SK-N-SH (cell line): Measurements from ENCODE around the gene PIP4K2A. TPM values are rescaled to one million over a fixed set of nuclear protein-coding genes. Genes with fewer than 3 reads are reported as not detected.
"Not testable (repeated sequence)": the region's sequence is repeated elsewhere in the genome, so short reads cannot be mapped to it uniquely, and the experiment has no call there.

Experiments
- CTCF ChIA-PET: fragments of 300-600, 350-600 bp; formaldehyde crosslinking; extraction: SDS; loops from one replicate; lab custom pipeline; 2021; lab: Yijun Ruan, JAX
- POLR2A ChIA-PET: fragments of 350-600 bp; sonication (Branson Sonifier 250); formaldehyde crosslinking; extraction: SDS; loops from one replicate; lab custom pipeline; 2020; ENCODE audit warnings: antibody characterized with exemption, inconsistent platforms; lab: Yijun Ruan, JAX
- DNase-seq: peaks from one replicate; pipeline ENCODE4 v3.0.0; 2012
- H2AFZ ChIP-seq: fragments of 200-600 bp; sonication (generic); 2 replicates; pipeline ENCODE4 v1.8.1; 2016; ENCODE audit warnings: antibody characterized with exemption, mild to moderate bottlenecking, low read depth
- H3F3A ChIP-seq: fragments of 200-600 bp; sonication (generic); replicated peaks from 2 replicates; pipeline ENCODE3; 2016; ENCODE audit warnings: antibody characterized with exemption, mild to moderate bottlenecking; ENCODE audit not compliant: insufficient read depth
- H3K27ac ChIP-seq, 2 experiments: fragments of 200-500 bp in 1 of 2; fragments of 200-600 bp in 1 of 2; sonication (Bioruptor generic) in 1 of 2; sonication (generic), shearing (Covaris generic) in 1 of 2; 2 replicates each; pipeline versions ENCODE4 v1.5.1 to v1.6.1; 2014 to 2016; ENCODE audit warnings: low read depth in 2 of 2, inconsistent platforms in 1 of 2, low read length in 1 of 2, mild to moderate bottlenecking in 1 of 2, mixed read lengths in 1 of 2
- H3K27me3 ChIP-seq: fragments of 200-600 bp; sonication (generic), shearing (Covaris generic); 2 replicates; pipeline ENCODE4 v1.6.1; 2016; ENCODE audit warnings: mixed run types; ENCODE audit not compliant: insufficient read depth
- H3K36me3 ChIP-seq, 2 experiments: fragments of 200-500 bp in 1 of 2; fragments of 200-600 bp in 1 of 2; sonication (Bioruptor generic) in 1 of 2; sonication (generic) in 1 of 2; replicated peaks in 1 of 2; 2 replicates each; pipeline versions ENCODE3 to v1.5.1; 2014 to 2016; ENCODE audit warnings: low read length in 1 of 2, mild to moderate bottlenecking in 1 of 2; ENCODE audit not compliant: insufficient read depth in 2 of 2, control insufficient read depth in 1 of 2
- H3K4me1 ChIP-seq, 2 experiments: fragments of 200-500 bp in 1 of 2; fragments of 200-600 bp in 1 of 2; sonication (Bioruptor generic) in 1 of 2; sonication (generic), shearing (Covaris generic) in 1 of 2; 2 replicates each; pipeline versions ENCODE4 v1.5.1 to v1.6.1; 2014 to 2016; ENCODE audit warnings: low read depth in 1 of 2, low read length in 1 of 2, mixed run types in 1 of 2; ENCODE audit not compliant: insufficient read depth in 2 of 2, control insufficient read depth in 1 of 2
- H3K4me2 ChIP-seq: fragments of 200-600 bp; sonication (generic), shearing (Covaris generic); 2 replicates; pipeline ENCODE4 v1.6.1; 2017; ENCODE audit warnings: mixed run types
- H3K4me3 ChIP-seq, 2 experiments: fragments of 200-500 bp in 1 of 2; fragments of 200-600 bp in 1 of 2; sonication (Bioruptor generic) in 1 of 2; sonication (generic), shearing (Covaris generic) in 1 of 2; 2 replicates each; pipeline versions ENCODE4 v1.5.1 to v1.8.1; 2014 to 2016; ENCODE audit warnings: low read depth in 2 of 2, inconsistent platforms in 1 of 2, low read length in 1 of 2, mild to moderate bottlenecking in 1 of 2, mixed read lengths in 1 of 2, moderate library complexity in 1 of 2
- H3K79me2 ChIP-seq: fragments of 200-600 bp; sonication (generic); 2 replicates; pipeline ENCODE4 v1.8.1; 2017; ENCODE audit warnings: mild to moderate bottlenecking; ENCODE audit not compliant: insufficient read depth
- H3K9ac ChIP-seq: fragments of 200-600 bp; sonication (generic); 2 replicates; pipeline ENCODE4 v1.6.1; 2017; ENCODE audit warnings: mixed run types
- H3K9me2 ChIP-seq: fragments of 200-600 bp; sonication (generic); 2 replicates; pipeline ENCODE4 v1.6.1; 2017; ENCODE audit warnings: mixed run types
- H3K9me3 ChIP-seq: fragments of 200-600 bp; sonication (generic); 2 replicates; pipeline ENCODE4 v1.6.1; 2017; ENCODE audit warnings: mixed run types, mild to moderate bottlenecking, moderate library complexity
- H4K20me1 ChIP-seq: fragments of 200-600 bp; sonication (generic); 2 replicates; pipeline ENCODE4 v1.6.1; 2017; ENCODE audit warnings: mild to moderate bottlenecking, mixed run types; ENCODE audit not compliant: insufficient read depth
- ELF1 ChIP-seq: IDR thresholded peaks from 2 replicates; pipeline ENCODE4 v1.4.0; 2012
- GABPA ChIP-seq: IDR thresholded peaks from 2 replicates; pipeline ENCODE4 v1.4.0; 2012; ENCODE audit warnings: low read depth, mild to moderate bottlenecking
- MAX ChIP-seq: IDR thresholded peaks from 2 replicates; pipeline ENCODE4 v1.4.0; 2012; ENCODE audit warnings: low read depth
- MEF2A ChIP-seq: IDR thresholded peaks from 2 replicates; pipeline ENCODE4 v1.4.0; 2012; ENCODE audit warnings: low read depth, borderline replicate concordance
- NRF1 ChIP-seq: IDR thresholded peaks from 2 replicates; pipeline ENCODE4 v1.6.1; 2012; ENCODE audit warnings: low read depth, mild to moderate bottlenecking, low read length
- REST ChIP-seq: IDR thresholded peaks from 2 replicates; pipeline ENCODE4 v1.6.1; 2012; ENCODE audit warnings: mild to moderate bottlenecking, low read depth, low read length, moderate library complexity
- TCF12 ChIP-seq: IDR thresholded peaks from 2 replicates; pipeline ENCODE4 v1.4.0; 2012
- USF1 ChIP-seq: IDR thresholded peaks from 2 replicates; pipeline ENCODE4 v1.4.0; 2012; ENCODE audit warnings: low read depth, borderline replicate concordance
- YY1 ChIP-seq: IDR thresholded peaks from 2 replicates; pipeline ENCODE4 v1.4.0; 2012; ENCODE audit warnings: low read depth, mild to moderate bottlenecking
- WGBS: methylation state at CpG from one replicate; pipeline ENCODE4 v1.1.6; 2017; ENCODE audit warnings: low lambda C conversion rate; 5-methylcytosine and 5-hydroxymethylcytosine counted together
- polyA plus RNA-seq, 3 experiments: library from polyadenylated mRNA; depleted of rRNA; stranded (reverse); fragments of >200 nt; gene quantifications; 2 replicates each; pipeline ENCODE4 v1.2.3, GENCODE V29; 2012

Gene PIP4K2A
- polyA plus RNA-seq, 1 of the 3 experiments (the other 2 are of a cell fraction), result 10.8 TPM

- H3K4me1 ChIP-seq, H3K79me2 ChIP-seq, H3F3A ChIP-seq, H3K27ac ChIP-seq, H3K9me2 ChIP-seq, H3K9ac ChIP-seq, POLR2A ChIA-PET, H3K4me2 ChIP-seq, H4K20me1 ChIP-seq, H3K27me3 ChIP-seq, H3K9me3 ChIP-seq, H3K4me3 ChIP-seq, DNase-seq, H2AFZ ChIP-seq, H3K36me3 ChIP-seq: not testable (repeated sequence)
- CTCF ChIA-PET, result interaction anchor here (0.7 to 0.9 kb wide), 2 partner anchors 38 to 40 kb away, joined by 3 to 4 read pairs; no protein-coding TSS in a partner anchor
- WGBS, result 69% methylated on average over 16 of the region's 19 CpGs
Observed at GRCh38 chr10:22513483-22514413, 200.6 kb downstream of the PIP4K2A start.

GRCh38 chr10:22512015-22512414, 202.4 kb downstream of the PIP4K2A start:
- CTCF ChIA-PET, DNase-seq: not testable (repeated sequence)

GRCh38 chr10:22508214-22508613, 206.2 kb downstream of the PIP4K2A start:
- POLR2A ChIA-PET, H3K9me3 ChIP-seq, H3K9ac ChIP-seq, H2AFZ ChIP-seq, H3K4me1 ChIP-seq, DNase-seq, H3K27ac ChIP-seq, CTCF ChIA-PET, H3K27me3 ChIP-seq, H3K79me2 ChIP-seq, H3K4me3 ChIP-seq, H3F3A ChIP-seq, H3K9me2 ChIP-seq, H3K4me2 ChIP-seq, H4K20me1 ChIP-seq, H3K36me3 ChIP-seq: not testable (repeated sequence)
- 81% methylated on average over 2 of the region's 2 CpGs for WGBS

More at GRCh38 chr10:22512015-22512414, 202.4 kb downstream of the PIP4K2A start:
- H3K27me3 ChIP-seq, H3K4me2 ChIP-seq, H4K20me1 ChIP-seq, H3K79me2 ChIP-seq, POLR2A ChIA-PET, H3K27ac ChIP-seq, H3K9me2 ChIP-seq, H3K9ac ChIP-seq, H3K4me1 ChIP-seq, H3K9me3 ChIP-seq, H2AFZ ChIP-seq, H3F3A ChIP-seq, H3K4me3 ChIP-seq, H3K36me3 ChIP-seq: not testable (repeated sequence)
- 22% methylated on average over 5 of the region's 5 CpGs for WGBS

- Histone ChIP-seq H3K36me3 (no peaks in the 10 kb centered on the region), H3K4me1 (peaks cover 0 to 2% of the 10 kb centered on the region in 2 experiments; a peak in 1 of 4 replicates), H3K9me2 (no peaks in the 10 kb centered on the region), H3K9me3 (no peaks in the 10 kb centered on the region), H3K27ac (no peak overlapping the region), H3F3A (no peaks in the 10 kb centered on the region), H3K4me2 (no peak overlapping the region), H4K20me1 (no peaks in the 10 kb centered on the region), H3K9ac (no peak overlapping the region), H2AFZ (no peak overlapping the region), H3K79me2 (no peaks in the 10 kb centered on the region), H3K27me3 (no peaks in the 10 kb centered on the region), H3K4me3 (no peak overlapping the region)
- CTCF ChIA-PET, result no interaction called here
- DNase-seq, result no peak
- 53% methylated on average over 11 of the region's 11 CpGs for WGBS
- POLR2A ChIA-PET, result no interaction called here
- no peak for TF ChIP-seq ELF1
- no peak for TF ChIP-seq REST
- TF ChIP-seq NRF1, result no peak
- no peak for TF ChIP-seq USF1
- no peak for TF ChIP-seq GABPA
- TF ChIP-seq MEF2A, result no peak
- TF ChIP-seq TCF12, result no peak
- no peak for TF ChIP-seq YY1
- TF ChIP-seq MAX, result no peak
Observed at GRCh38 chr10:22505911-22506685, 208.3 kb downstream of the PIP4K2A start.
